HCT116 (cell line): ENCODE measurements around the gene SERPINF2.

ENCODE experiments used
- CEBPB ChIP-seq: IDR thresholded peaks from 2 replicates; pipeline ENCODE4 v1.6.1; 2012; ENCODE audit warnings: low read depth
- EZH2 ChIP-seq: fragments of 200-600 bp; sonication (generic); IDR thresholded peaks from 2 replicates; pipeline ENCODE4 v1.6.1; 2017; ENCODE audit warnings: antibody characterized with exemption, mixed run types
- EZH2phosphoT487 ChIP-seq: fragments of 200-600 bp; IDR thresholded peaks from 2 replicates; pipeline ENCODE4 v1.6.1; 2018; ENCODE audit warnings: antibody characterized with exemption, borderline replicate concordance
- POLR2A ChIP-seq: IDR thresholded peaks from 2 replicates; pipeline ENCODE4 v1.7.0; 2011; ENCODE audit warnings: borderline replicate concordance; ENCODE audit not compliant: insufficient read depth, insufficient read length; ENCODE audit errors: extremely low read depth
- POLR2AphosphoS5 ChIP-seq: IDR thresholded peaks from 2 replicates; pipeline ENCODE4 v1.6.1; 2011; ENCODE audit warnings: mild to moderate bottlenecking, low read depth, low read length, moderate library complexity
- TF ChIP-seq, protein P1 (sequence below): IDR thresholded peaks from 2 replicates; pipeline ENCODE4 v1.6.1; 2012; ENCODE audit warnings: low read depth
- TF ChIP-seq, protein P2 (sequence below): IDR thresholded peaks from 2 replicates; pipeline ENCODE4 v1.6.1; 2012
- TF ChIP-seq, protein P3 (sequence below), 3 experiments: fragments of 200-600 bp in 1 of 3; sonication (generic) in 1 of 3; IDR thresholded peaks in 2 of 3; conservative IDR thresholded peaks in 1 of 3; 2 replicates each; pipeline ENCODE4 v1.5.1; 2012 to 2017; ENCODE audit warnings: low read depth in 2 of 3, low read length in 2 of 3, antibody characterized with exemption in 1 of 3, borderline replicate concordance in 1 of 3, control low read depth in 1 of 3, mild to moderate bottlenecking in 1 of 3, mixed read lengths in 1 of 3, mixed run types in 1 of 3, moderate library complexity in 1 of 3; ENCODE audit not compliant: insufficient read depth in 1 of 3
- TF ChIP-seq, protein P4 (sequence below): IDR thresholded peaks from 2 replicates; pipeline ENCODE4 v1.6.1; 2012

DNA sequence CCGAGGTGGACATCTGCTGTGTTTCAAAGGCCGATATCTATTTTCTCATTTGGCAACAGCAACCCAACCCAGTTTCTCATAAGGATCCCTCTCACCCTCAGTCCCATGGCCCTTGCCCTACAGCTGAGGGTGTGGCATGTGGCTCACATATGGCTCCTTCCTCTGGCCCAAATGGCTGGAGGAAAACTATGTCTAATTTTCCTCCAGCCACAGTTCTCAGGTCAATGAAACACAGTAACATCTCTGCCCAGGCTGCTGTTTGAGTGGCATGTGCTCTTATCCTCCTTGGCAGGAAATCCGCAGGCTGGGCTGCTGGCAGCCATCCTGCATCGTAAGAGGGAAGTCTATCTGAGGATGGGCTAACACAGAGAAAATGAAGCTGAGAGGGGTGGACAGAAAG, 43.3 kb downstream of the SERPINF2 start:
- no peak for TF ChIP-seq EZH2
- TF ChIP-seq, protein P1, sequence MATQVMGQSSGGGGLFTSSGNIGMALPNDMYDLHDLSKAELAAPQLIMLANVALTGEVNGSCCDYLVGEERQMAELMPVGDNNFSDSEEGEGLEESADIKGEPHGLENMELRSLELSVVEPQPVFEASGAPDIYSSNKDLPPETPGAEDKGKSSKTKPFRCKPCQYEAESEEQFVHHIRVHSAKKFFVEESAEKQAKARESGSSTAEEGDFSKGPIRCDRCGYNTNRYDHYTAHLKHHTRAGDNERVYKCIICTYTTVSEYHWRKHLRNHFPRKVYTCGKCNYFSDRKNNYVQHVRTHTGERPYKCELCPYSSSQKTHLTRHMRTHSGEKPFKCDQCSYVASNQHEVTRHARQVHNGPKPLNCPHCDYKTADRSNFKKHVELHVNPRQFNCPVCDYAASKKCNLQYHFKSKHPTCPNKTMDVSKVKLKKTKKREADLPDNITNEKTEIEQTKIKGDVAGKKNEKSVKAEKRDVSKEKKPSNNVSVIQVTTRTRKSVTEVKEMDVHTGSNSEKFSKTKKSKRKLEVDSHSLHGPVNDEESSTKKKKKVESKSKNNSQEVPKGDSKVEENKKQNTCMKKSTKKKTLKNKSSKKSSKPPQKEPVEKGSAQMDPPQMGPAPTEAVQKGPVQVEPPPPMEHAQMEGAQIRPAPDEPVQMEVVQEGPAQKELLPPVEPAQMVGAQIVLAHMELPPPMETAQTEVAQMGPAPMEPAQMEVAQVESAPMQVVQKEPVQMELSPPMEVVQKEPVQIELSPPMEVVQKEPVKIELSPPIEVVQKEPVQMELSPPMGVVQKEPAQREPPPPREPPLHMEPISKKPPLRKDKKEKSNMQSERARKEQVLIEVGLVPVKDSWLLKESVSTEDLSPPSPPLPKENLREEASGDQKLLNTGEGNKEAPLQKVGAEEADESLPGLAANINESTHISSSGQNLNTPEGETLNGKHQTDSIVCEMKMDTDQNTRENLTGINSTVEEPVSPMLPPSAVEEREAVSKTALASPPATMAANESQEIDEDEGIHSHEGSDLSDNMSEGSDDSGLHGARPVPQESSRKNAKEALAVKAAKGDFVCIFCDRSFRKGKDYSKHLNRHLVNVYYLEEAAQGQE = no peak
- TF ChIP-seq, protein P2, sequence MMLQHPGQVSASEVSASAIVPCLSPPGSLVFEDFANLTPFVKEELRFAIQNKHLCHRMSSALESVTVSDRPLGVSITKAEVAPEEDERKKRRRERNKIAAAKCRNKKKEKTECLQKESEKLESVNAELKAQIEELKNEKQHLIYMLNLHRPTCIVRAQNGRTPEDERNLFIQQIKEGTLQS = no peak
- no peak for TF ChIP-seq POLR2A
- TF ChIP-seq POLR2AphosphoS5 = no peak
- TF ChIP-seq, protein P3, sequence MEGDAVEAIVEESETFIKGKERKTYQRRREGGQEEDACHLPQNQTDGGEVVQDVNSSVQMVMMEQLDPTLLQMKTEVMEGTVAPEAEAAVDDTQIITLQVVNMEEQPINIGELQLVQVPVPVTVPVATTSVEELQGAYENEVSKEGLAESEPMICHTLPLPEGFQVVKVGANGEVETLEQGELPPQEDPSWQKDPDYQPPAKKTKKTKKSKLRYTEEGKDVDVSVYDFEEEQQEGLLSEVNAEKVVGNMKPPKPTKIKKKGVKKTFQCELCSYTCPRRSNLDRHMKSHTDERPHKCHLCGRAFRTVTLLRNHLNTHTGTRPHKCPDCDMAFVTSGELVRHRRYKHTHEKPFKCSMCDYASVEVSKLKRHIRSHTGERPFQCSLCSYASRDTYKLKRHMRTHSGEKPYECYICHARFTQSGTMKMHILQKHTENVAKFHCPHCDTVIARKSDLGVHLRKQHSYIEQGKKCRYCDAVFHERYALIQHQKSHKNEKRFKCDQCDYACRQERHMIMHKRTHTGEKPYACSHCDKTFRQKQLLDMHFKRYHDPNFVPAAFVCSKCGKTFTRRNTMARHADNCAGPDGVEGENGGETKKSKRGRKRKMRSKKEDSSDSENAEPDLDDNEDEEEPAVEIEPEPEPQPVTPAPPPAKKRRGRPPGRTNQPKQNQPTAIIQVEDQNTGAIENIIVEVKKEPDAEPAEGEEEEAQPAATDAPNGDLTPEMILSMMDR (IDR thresholded peaks at IDR 0.05 in 2 of 3, conservative IDR thresholded peaks at IDR 0.05 in 1 of 3; ENCODE audit: borderline replicate concordance in 1 of 3, insufficient read depth in 1 of 3, low read depth in 2 of 3, low read length in 2 of 3) = no peak
- no peak for TF ChIP-seq CEBPB
- no peak for TF ChIP-seq EZH2phosphoT487
- TF ChIP-seq, protein P4, sequence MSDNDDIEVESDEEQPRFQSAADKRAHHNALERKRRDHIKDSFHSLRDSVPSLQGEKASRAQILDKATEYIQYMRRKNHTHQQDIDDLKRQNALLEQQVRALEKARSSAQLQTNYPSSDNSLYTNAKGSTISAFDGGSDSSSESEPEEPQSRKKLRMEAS = no peak
